Stomach (tissue), 9 donors: Measurements from ENCODE around the gene TYRO3. TPM values are rescaled to one million over a fixed set of nuclear protein-coding genes. Genes with fewer than 3 reads are reported as not detected.
A peak's percentile ranks its signal among the peaks of the same experiment; 100 is the strongest.

Source experiments
- DNase-seq, 2 donors: peaks; one replicate each; pipeline versions ENCODE4 v3.0.0 to v3.0.0-alpha.2; 2013 to 2019
- H3K27ac ChIP-seq, 5 donors: fragments of 200-600 bp in 4 of 5; sonication (generic) in 4 of 5; one replicate each; pipeline ENCODE4 v1.5.1; 2013 to 2019; ENCODE audit warnings: mild to moderate bottlenecking in 1 of 5, moderate library complexity in 1 of 5
- H3K27me3 ChIP-seq, 3 donors: fragments of 200-600 bp; sonication (generic); one replicate each; pipeline ENCODE4 v1.5.1; 2017 to 2019; ENCODE audit warnings: mixed run types in 1 of 3
- H3K36me3 ChIP-seq, 4 donors: fragments of 200-600 bp; sonication (generic); 1 replicate in 3 of 4; 2 replicates in 1 of 4; pipeline ENCODE4 v1.5.1; 2016 to 2019
- H3K4me1 ChIP-seq, 4 donors: fragments of 200-600 bp; sonication (generic); one replicate each; pipeline ENCODE4 v1.5.1; 2016 to 2019
- H3K4me3 ChIP-seq, 4 donors: fragments of 200-600 bp; sonication (generic) in 3 of 4; one replicate each; pipeline ENCODE4 v1.5.1; 2016 to 2019; ENCODE audit warnings: mild to moderate bottlenecking in 1 of 4
- H3K9me3 ChIP-seq, 4 donors: fragments of 200-600 bp; sonication (generic); one replicate each; pipeline ENCODE4 v1.5.1; 2016 to 2019
- EP300 ChIP-seq: sonication (generic); formaldehyde crosslinking; IDR thresholded peaks from one replicate; pipeline ENCODE4 v1.6.1; 2017; ENCODE audit warnings: antibody characterized with exemption
- POLR2A ChIP-seq, 4 donors: fragments of 450-650 bp; IDR thresholded peaks; one replicate each; pipeline ENCODE4 v1.6.1; 2016; ENCODE audit warnings: antibody characterized with exemption in 4 of 4, control low read depth in 2 of 4, mild to moderate bottlenecking in 1 of 4, moderate library complexity in 1 of 4
- POLR2AphosphoS5 ChIP-seq, 3 donors: sonication (generic); formaldehyde crosslinking; IDR thresholded peaks; one replicate each; pipeline ENCODE4 v1.6.1; 2016; ENCODE audit warnings: antibody characterized with exemption in 3 of 3
- WGBS, 5 donors: extraction: QIAGEN DNeasy Blood & Tissue Kit in 3 of 5; methylation state at CpG; one replicate each; pipeline versions ENCODE4 v1.1.5 to v1.1.7; 2013 to 2018; 5-methylcytosine and 5-hydroxymethylcytosine counted together
- intact Hi-C: fragments of 100-400 bp; cut with DNase I; formaldehyde crosslinking; loops from one replicate; pipeline ENCODE4 v1.15.1; 2023; ENCODE audit warnings: low total_unique reads
- polyA plus RNA-seq, 3 donors: library from polyadenylated mRNA; stranded (reverse); fragments of 200-250 nt; gene quantifications; one replicate each; pipeline ENCODE4 v1.2.3, GENCODE V29; 2013
- total RNA-seq, 5 donors: library from RNA; depleted of rRNA; stranded (reverse); fragments of >200 nt; gene quantifications; one replicate each; pipeline versions ENCODE4 v1.1.0 to v1.2.3, GENCODE V29; 2014 to 2016
- TF ChIP-seq, protein P1 (sequence below), 7 experiments: fragments of 450-650 bp in 4 of 7; fragments of 200-600 bp in 3 of 7; sonication (generic) in 3 of 7; IDR thresholded peaks; one replicate each; pipeline ENCODE4 v1.5.1; 2016 to 2019; ENCODE audit warnings: antibody characterized with exemption in 7 of 7, control low read depth in 2 of 7, mild to moderate bottlenecking in 1 of 7
- donor health status: healthy with polysubstance abuse.
- donor health status: Bipolar disorder and iron deficiency.
- donor health status: healthy.

Gene TYRO3
- total and polyA plus RNA-seq, 8 donors, result 0.89 to 16.9 (median 6.6) TPM

- intact Hi-C loops, result no loop called here
- Histone ChIP-seq H3K4me1 (peaks cover 35 to 39% (median 37%) of the 10 kb centered on the region in 4 donors), H3K36me3 (peaks cover 0 to 3% (median 2%) of the 10 kb centered on the region in 4 donors), H3K27me3 (peaks cover 4 to 35% (median 30%) of the 10 kb centered on the region in 3 donors), H3K4me3 (peak overlapping the region; percentile 38 to 62 (median 42)), H3K9me3 (no peaks in the 10 kb centered on the region), H3K27ac (peak overlapping the region in 3 of 5 donors; percentile 13 to 34 (median 24))
- peak in 1 of 2 donors; percentile 46 for DNase-seq
- WGBS, 5 donors, result 0 to 2% (median 1%) methylated on average over 5 to 49 of the region's 49 CpGs
- TF ChIP-seq POLR2A (IDR thresholded peaks at IDR 0.05) (no peak), EP300 (no peak), POLR2AphosphoS5 (IDR thresholded peaks at IDR 0.05) (no peak)
- TF ChIP-seq, protein P1, sequence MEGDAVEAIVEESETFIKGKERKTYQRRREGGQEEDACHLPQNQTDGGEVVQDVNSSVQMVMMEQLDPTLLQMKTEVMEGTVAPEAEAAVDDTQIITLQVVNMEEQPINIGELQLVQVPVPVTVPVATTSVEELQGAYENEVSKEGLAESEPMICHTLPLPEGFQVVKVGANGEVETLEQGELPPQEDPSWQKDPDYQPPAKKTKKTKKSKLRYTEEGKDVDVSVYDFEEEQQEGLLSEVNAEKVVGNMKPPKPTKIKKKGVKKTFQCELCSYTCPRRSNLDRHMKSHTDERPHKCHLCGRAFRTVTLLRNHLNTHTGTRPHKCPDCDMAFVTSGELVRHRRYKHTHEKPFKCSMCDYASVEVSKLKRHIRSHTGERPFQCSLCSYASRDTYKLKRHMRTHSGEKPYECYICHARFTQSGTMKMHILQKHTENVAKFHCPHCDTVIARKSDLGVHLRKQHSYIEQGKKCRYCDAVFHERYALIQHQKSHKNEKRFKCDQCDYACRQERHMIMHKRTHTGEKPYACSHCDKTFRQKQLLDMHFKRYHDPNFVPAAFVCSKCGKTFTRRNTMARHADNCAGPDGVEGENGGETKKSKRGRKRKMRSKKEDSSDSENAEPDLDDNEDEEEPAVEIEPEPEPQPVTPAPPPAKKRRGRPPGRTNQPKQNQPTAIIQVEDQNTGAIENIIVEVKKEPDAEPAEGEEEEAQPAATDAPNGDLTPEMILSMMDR (IDR thresholded peaks at IDR 0.05), result no peak
Observed at GRCh38 chr15:41511899-41512369, 47.1 kb upstream of the TYRO3 start.

GRCh38 chr15:41512512-41512939 is 46.5 kb upstream of the TYRO3 start:
- intact Hi-C loops, result no loop called here
- Histone ChIP-seq H3K9me3 (no peaks in the 10 kb centered on the region), H3K27me3 (peaks cover 4 to 35% (median 30%) of the 10 kb centered on the region in 3 donors), H3K36me3 (peaks cover 0 to 9% (median 7%) of the 10 kb centered on the region in 4 donors), H3K27ac (no peak overlapping the region), H3K4me1 (peaks cover 35 to 39% (median 37%) of the 10 kb centered on the region in 4 donors), H3K4me3 (peak overlapping the region; percentile 38 to 62 (median 42))
- WGBS, 5 donors, result 2 to 8% (median 7%) methylated on average over 15 to 33 of the region's 33 CpGs
- DNase-seq, result peak in 1 of 2 donors; percentile 49
- TF ChIP-seq EP300, result no peak
- TF ChIP-seq POLR2AphosphoS5 (IDR thresholded peaks at IDR 0.05), result no peak
- TF ChIP-seq POLR2A (IDR thresholded peaks at IDR 0.05), result no peak
- TF ChIP-seq, protein P1 (IDR thresholded peaks at IDR 0.05), result no peak

GRCh38 chr15:41512940-41513505 is 46.0 kb upstream of the TYRO3 start:
- no peaks in the 10 kb centered on the region for H3K9me3 ChIP-seq
- intact Hi-C loops, result no loop called here

DNA sequence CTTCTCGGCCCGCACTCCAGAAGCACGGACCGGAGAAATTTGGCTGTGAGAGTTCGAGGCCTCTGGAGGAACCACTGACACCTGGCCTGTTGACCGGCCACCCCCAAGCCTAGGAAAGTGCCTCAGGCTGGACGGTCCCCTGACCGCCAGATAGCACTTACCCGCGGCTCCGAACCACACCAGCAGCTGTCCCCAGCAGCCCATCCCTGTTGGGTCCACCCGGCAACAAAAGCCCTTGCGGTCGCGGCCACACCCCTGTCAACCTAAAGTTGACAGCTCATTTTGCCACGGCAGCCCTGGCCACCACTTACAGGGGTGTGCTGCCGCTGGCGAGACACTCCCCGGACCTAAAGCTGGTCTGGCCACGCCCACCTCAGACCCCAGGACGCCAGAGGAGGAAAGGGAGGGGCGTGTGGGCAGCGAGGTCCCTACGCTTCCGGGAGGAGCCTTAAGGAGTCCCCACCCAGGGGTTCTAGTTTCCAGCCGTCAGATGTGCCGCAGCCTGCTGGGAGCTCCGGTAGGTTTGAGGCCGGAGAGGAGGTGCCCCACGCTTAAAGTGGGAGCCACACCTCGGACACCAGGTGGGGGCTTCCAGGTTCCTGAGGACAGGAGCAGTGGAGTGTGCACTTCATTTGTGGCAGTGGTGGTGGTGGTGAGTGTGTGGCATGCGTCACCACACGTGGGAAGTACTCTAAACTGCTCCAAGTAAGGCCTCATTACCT is 45.3 kb upstream of the TYRO3 start, which contains the start of gene LTK:
LTK (minus strand) TSS at position 322 of the 722 bp plus-strand sequence; CDS start at position 204, 118 bp downstream.
- 8 to 13% (median 10%) methylated on average over 17 to 33 of the region's 33 CpGs for WGBS, 5 donors
- H3K27ac ChIP-seq, result no peak within 1 kb of the TSS
- peak in 1 of 2 donors; percentile 87 for DNase-seq

More at GRCh38 chr15:41512940-41513505, 46.0 kb upstream of the TYRO3 start:
- H3K4me3 ChIP-seq, result peak overlapping the region; percentile 38 to 62 (median 42)
- peak; percentile 55 to 72 for DNase-seq
- 1 to 2% (median 2%) methylated on average over 40 of the region's 40 CpGs for WGBS, 5 donors
- TF ChIP-seq, protein P1 (IDR thresholded peaks at IDR 0.05), result no peak
- TF ChIP-seq POLR2AphosphoS5 (IDR thresholded peaks at IDR 0.05) (no peak), POLR2A (IDR thresholded peaks at IDR 0.05) (no peak), EP300 (no peak)
- no peak overlapping the region for H3K27ac ChIP-seq
- H3K4me1 ChIP-seq, result peaks cover 35 to 39% (median 36%) of the 10 kb centered on the region in 4 donors
- H3K36me3 ChIP-seq, result peaks cover 0 to 14% (median 12%) of the 10 kb centered on the region in 4 donors
- peaks cover 4 to 35% (median 30%) of the 10 kb centered on the region in 3 donors for H3K27me3 ChIP-seq

More for the DNA sequence above, 45.3 kb upstream of the TYRO3 start, which contains the start of gene LTK:
- Histone ChIP-seq H3K4me3 (peak within 1 kb of the TSS; percentile 38 to 62 (median 42)), H3K9me3 (no peaks in the 10 kb centered on the region), H3K36me3 (peaks cover 0 to 18% (median 15%) of the 10 kb centered on the region in 4 donors), H3K4me1 (peaks cover 30 to 36% (median 33%) of the 10 kb centered on the region in 4 donors), H3K27me3 (peaks cover 4 to 35% (median 30%) of the 10 kb centered on the region in 3 donors)
- TF ChIP-seq POLR2A (IDR thresholded peaks at IDR 0.05) (no peak), POLR2AphosphoS5 (IDR thresholded peaks at IDR 0.05) (no peak), EP300 (no peak)
- TF ChIP-seq, protein P1 (IDR thresholded peaks at IDR 0.05), result no peak
- intact Hi-C loops, result no loop called here
